DMS114 treated with DMSO at 0.1 percent for 48 hours (cell line): ENCODE data around the gene RAD23A.

Source experiments
- DNase-seq: peaks from one replicate; lab custom pipeline; 2025; ENCODE audit not compliant: unreplicated experiment; lab: John Stamatoyannopoulos, UW

Gene RAD23A

GRCh38 chr19:13002166-13002898, 56.7 kb downstream of the RAD23A start:
- DNase-seq = no peak

DNA sequence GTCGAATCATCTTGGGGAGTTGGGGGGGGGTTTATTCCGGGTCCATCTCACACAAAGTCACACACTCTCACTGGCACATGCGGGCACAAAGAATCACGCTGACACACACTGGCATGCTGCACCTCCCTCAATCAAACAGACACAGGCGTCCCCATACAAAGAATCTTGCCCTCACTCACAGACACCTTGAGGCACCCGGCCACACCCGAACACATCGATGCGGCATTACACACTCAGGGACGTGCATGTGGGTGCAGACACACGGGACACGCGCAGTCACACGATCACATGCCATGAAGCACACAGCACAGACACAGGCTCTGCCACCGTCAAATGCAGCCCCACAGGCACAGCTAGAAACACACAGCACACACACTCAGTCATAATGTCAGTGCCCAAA, 57.4 kb downstream of the RAD23A start:
- DNase-seq = no peak
